Muscle of back (tissue), 11 donors: ENCODE measurements around the gene COL23A1. TPM values are rescaled to one million over a fixed set of nuclear protein-coding genes. Genes with fewer than 3 reads are reported as not detected.
"Not testable (repeated sequence)": the region's sequence is repeated elsewhere in the genome, so short reads cannot be mapped to it uniquely, and the experiment has no call there.

Experiments
- DNase-seq, 3 donors: peaks; one replicate each; pipeline versions ENCODE4 v3.0.0 to v3.0.0-alpha.2; 2013
- polyA plus RNA-seq, 10 donors: library from polyadenylated mRNA; unstranded; fragments of 120-200 nt; gene quantifications; one replicate each; pipeline ENCODE4 v1.2.1, GENCODE V29; 2013; ENCODE audit not compliant: insufficient read length in 10 of 10

The COL23A1 gene
- polyA plus RNA-seq, 10 donors, result 0.67 to 13.2 (median 4.5) TPM

DNA sequence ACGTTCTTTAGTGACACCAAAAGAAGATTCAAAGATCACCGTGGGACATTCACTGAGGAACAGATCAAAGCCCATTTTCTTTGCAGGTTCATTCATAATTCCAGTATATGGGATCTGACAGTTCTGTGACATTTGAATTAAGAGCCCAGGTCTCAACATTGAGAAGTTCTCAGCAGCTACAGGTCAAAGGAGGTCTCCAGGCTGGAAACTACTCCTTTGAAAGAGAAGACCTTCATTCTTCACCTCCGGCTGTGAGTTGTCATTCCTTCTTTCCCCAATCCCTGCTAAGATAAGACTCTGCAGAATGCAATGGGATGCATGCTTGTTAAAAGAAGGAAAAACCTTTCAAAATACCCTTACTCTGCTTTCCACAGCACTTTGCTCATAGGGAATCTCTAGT is 79.0 kb downstream of the COL23A1 start:
- DNase-seq, result no peak

GRCh38 chr5:178509491-178510057 is 80.6 kb downstream of the COL23A1 start:
- DNase-seq, result no peak

GRCh38 chr5:178507151-178507932 is 82.9 kb downstream of the COL23A1 start:
- no peak for DNase-seq

DNA sequence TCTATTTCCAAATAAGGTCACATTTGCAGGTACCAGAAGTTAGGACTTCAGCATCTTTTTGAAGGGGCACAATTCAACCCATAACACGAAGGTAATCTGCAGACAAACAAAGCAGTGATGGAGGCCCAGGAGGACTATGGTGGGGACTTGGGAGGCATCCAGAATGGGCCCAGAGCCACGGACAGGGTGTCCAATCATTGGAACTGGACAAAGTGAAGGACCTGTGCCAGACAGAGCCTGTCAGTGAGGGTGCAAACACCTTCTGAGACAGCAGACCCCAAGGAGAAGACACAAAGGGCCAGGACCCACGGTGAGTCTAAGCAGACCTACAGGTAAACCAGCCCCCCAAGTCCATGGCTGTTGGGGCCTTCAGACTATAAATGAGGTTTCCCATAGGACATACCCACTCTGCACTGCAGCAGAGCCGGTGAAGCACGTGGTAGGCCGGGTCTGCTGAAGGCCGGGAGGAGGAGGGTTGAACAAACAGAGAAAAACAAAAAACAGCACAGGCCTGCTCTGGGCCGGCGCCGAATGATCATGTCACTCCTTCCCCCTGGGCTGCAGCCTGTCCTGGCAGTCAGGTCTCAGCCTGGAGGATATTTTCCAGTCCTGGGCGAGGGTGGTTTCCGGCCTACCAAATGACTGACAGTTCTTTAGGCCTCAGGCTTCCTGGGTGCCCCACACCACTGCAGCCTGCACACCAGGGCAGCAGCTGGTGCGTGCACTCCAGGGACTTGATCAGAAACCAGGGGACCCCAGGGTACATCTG is 84.4 kb downstream of the COL23A1 start:
- no peak for DNase-seq

DNA sequence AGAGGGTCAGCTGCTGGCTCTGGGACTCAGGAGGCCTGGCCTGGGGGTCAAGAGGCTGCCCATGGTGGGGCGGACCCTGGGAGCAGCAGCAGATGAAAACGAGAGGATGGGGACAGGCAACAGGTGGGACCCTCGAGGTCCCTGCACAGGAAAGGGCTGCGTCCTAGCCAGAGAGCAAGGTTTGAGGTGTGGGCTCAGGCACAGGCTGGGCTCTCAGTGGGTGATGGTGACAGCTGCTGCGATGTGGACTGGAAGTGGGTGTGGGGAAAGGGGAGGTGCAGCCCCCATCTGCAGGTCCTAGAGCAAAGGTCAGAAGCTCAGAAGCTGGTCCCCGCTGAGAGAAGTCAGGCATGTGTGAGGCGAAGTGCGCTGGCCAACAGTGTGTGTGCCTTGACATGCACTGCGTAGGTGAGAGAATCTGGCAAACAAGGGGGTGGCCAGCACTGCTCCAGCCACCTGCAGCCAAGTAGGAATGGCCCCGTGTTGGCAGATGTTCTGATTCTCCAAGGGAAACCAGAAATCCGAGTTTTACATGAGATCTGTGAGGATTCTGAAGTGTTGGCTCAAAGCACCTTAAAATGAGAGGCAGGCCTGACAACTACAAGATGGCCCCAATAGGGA is 85.7 kb downstream of the COL23A1 start:
- DNase-seq, result no peak

GRCh38 chr5:178502401-178503100 is 87.6 kb downstream of the COL23A1 start:
- no peak for DNase-seq

DNA sequence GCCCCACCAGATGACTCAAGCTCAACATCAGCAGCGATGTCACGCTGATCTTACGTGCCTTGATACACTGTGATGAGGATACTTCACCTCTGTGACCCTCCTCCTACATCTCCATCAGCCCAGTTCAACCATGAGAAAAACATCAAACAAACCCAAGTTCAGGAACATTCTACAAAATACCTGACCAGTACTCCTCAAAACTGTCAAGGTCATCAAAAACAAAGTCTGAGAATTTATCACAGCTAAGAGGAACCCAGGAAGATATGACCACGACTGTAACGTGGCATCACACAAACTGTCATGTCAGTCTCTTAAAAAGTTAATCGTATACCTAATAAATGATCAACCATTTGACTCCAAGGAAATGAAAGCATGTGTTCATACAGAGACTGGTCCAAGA is 90.8 kb downstream of the COL23A1 start:
- DNase-seq, result no peak

GRCh38 chr5:178496642-178497041 is 93.6 kb downstream of the COL23A1 start:
- DNase-seq, result no peak

- no peak for DNase-seq
These were observed 94.0 kb downstream of the COL23A1 start for GRCh38 chr5:178496214-178496613.

- no peak for DNase-seq
These were observed 94.5 kb downstream of the COL23A1 start for GRCh38 chr5:178495706-178496105.

- no peak for DNase-seq
These were observed 97.9 kb downstream of the COL23A1 start for GRCh38 chr5:178492278-178492677.

- no peak for DNase-seq
These were observed 99.1 kb downstream of the COL23A1 start for GRCh38 chr5:178490935-178491652.

GRCh38 chr5:178489271-178489976 is 100.8 kb downstream of the COL23A1 start:
- no peak for DNase-seq

GRCh38 chr5:178488696-178489095 is 101.5 kb downstream of the COL23A1 start:
- DNase-seq, result no peak

DNA sequence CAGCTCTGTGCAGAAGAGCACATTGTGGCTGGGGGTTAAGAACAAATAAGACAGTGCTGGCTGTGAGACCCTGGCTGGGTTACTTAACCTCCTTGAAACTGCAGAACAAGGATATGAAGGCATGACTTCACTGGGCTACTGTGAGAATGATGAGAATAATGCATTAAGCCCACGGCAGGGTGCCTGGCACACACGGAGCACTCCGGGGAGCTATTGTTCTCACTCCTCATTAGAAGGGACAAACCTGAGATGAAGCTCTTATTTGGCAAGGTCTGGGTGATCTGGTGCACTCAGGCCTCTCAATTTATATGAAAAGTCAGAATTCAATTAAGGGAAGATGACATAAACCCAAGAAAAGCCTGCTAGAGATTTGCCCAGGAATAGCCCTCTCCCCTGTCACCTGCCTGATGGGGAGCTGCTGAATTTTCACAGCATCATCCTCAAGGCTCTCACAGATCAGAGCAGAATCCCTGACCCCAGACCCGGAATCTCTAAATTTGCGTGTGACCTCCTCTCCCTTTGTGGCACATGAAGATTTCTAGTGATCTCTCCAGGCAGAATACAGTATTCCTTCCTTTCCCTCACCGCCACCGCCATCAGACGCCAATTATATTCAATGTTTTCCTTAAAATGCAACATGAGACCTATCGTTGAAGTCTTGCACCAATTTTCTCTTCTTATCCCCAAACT is 102.1 kb downstream of the COL23A1 start:
- no peak for DNase-seq

- not testable (repeated sequence) for DNase-seq
These were observed 103.2 kb downstream of the COL23A1 start for GRCh38 chr5:178486878-178487512.

DNA sequence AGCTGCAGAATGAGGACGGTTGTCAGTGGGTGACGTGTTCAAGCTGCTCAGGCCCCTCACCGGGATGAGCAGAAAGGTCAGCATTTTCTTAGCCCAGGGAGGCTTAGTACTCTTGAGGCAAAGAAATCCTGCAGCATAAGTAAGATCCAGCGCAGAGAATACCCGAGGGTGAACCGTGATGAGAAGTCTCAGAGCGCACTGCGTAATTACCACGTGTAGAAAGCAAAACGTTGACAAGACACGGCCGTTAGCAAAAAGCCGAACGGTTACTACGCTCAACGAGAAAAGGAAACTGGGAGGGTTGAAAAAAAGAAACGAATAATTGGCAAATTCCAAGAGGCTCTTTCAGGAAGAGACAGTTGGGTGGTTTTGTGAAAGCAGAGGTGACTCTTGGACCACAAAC is 104.0 kb downstream of the COL23A1 start:
- no peak for DNase-seq

DNA sequence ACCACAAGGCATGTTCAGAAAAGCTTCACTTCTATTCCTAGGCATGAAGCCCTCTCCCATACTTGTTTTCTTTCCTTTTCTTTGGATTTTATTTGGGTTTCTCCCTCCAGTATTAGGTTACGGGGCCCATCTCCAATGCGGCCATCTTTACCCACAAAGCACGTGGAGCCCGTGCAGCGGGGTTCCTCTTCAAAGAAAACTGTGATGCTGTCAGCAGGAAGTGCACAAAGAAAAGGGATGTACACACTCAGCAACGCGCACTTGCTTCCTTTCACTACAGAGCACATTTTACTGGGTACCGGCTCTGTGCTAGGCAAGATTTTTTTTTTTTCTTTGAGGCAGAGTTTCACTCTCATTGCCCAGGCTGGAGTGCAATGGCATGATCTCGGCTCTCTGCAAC is 106.6 kb downstream of the COL23A1 start:
- peak in 1 of 3 donors; percentile 34 for DNase-seq

GRCh38 chr5:178479261-178479660 is 110.9 kb downstream of the COL23A1 start:
- no peak for DNase-seq
